Glomerular visceral epithelial cell (primary cell): Measurements from ENCODE around the gene RGMB.
"Not testable (repeated sequence)": the region's sequence is repeated elsewhere in the genome, so short reads cannot be mapped to it uniquely, and the experiment has no call there.

Source experiments
- DNase-seq: peaks from one replicate; pipeline ENCODE4 v3.0.0-alpha.2; 2016; ENCODE audit errors: extremely low spot score

The RGMB gene

GRCh38 chr5:98773464-98774191 is at the start of gene RGMB:
Gene RGMB (plus strand): TSS chr5:98773663. CDS start chr5:98774071, 408 bp downstream.
- peak; percentile 100 for DNase-seq

- no peak for DNase-seq
These were observed 47.2 kb upstream of the RGMB start for GRCh38 chr5:98726258-98726657.

GRCh38 chr5:98727686-98728085 is 45.8 kb upstream of the RGMB start:
- DNase-seq, result no peak

- no peak for DNase-seq
These were observed 38.8 kb upstream of the RGMB start for GRCh38 chr5:98734646-98735045.

GRCh38 chr5:98735806-98736507 is 37.5 kb upstream of the RGMB start:
- no peak for DNase-seq

GRCh38 chr5:98736753-98737152 is 36.7 kb upstream of the RGMB start:
- no peak for DNase-seq

- DNase-seq, result not testable (repeated sequence)
These were observed 36.0 kb upstream of the RGMB start for GRCh38 chr5:98737441-98737840.

GRCh38 chr5:98738481-98739149 is 34.8 kb upstream of the RGMB start:
- not testable (repeated sequence) for DNase-seq

- DNase-seq, result no peak
These were observed 31.5 kb upstream of the RGMB start for GRCh38 chr5:98741926-98742325.

GRCh38 chr5:98742396-98743073 is 30.9 kb upstream of the RGMB start:
- no peak for DNase-seq

- not testable (repeated sequence) for DNase-seq
These were observed 25.2 kb upstream of the RGMB start for GRCh38 chr5:98748259-98748658.

GRCh38 chr5:98749046-98749445 is 24.4 kb upstream of the RGMB start:
- DNase-seq, result no peak

- DNase-seq, result peak; percentile 19
These were observed 22.8 kb upstream of the RGMB start for GRCh38 chr5:98750693-98751092.

- DNase-seq, result not testable (repeated sequence)
These were observed 21.1 kb upstream of the RGMB start for GRCh38 chr5:98752331-98752730.

- DNase-seq, result not testable (repeated sequence)
These were observed 20.7 kb upstream of the RGMB start for GRCh38 chr5:98752801-98753200.

GRCh38 chr5:98753507-98753906 is 20.0 kb upstream of the RGMB start:
- no peak for DNase-seq

GRCh38 chr5:98755406-98755805 is 18.1 kb upstream of the RGMB start:
- DNase-seq, result no peak

GRCh38 chr5:98757978-98758377 is 15.5 kb upstream of the RGMB start:
- DNase-seq, result no peak

GRCh38 chr5:98763001-98763630 is 10.3 kb upstream of the RGMB start:
- DNase-seq, result peak; percentile 91

GRCh38 chr5:98765815-98766214 is 7.6 kb upstream of the RGMB start:
- no peak for DNase-seq

- DNase-seq, result no peak
These were observed 5.9 kb upstream of the RGMB start for GRCh38 chr5:98767581-98767980.
